PC-9 (cell line): ENCODE results near the gene CSGALNACT2. TPM values are rescaled to one million over a fixed set of nuclear protein-coding genes. Genes with fewer than 3 reads are reported as not detected.

Experiments
- BruUV-seq: library from RNA; stranded (reverse); fragments of 400-500 nt; replicated peaks from 2 replicates; lab custom pipeline; 2021; lab: Mats Ljungman, UMichigan
- CTCF ChIA-PET: fragments of 300-600 bp; sonication (Branson Sonifier 250); formaldehyde crosslinking; loops from one replicate; lab custom pipeline; 2022; ENCODE audit warnings: antibody characterized with exemption; lab: Charles Lee
- POLR2A ChIA-PET: fragments of 300-600 bp; sonication (Branson Sonifier 250); formaldehyde crosslinking; loops from one replicate; lab custom pipeline; 2022; ENCODE audit warnings: antibody characterized with exemption; ENCODE audit not compliant: unreplicated experiment; lab: Charles Lee
- DNase-seq, 2 experiments: peaks; one replicate each; pipeline versions ENCODE4 v3.0.0 to v3.0.0-alpha.2; 2015 to 2022; ENCODE audit warnings: mixed read lengths in 1 of 2
- H2AFZ ChIP-seq: fragments of 200-600 bp; sonication (generic); 2 replicates; pipeline ENCODE4 v1.8.1; 2017; ENCODE audit warnings: antibody characterized with exemption
- H3F3A ChIP-seq: fragments of 200-600 bp; sonication (generic); 2 replicates; pipeline ENCODE4 v1.8.1; 2017; ENCODE audit warnings: antibody characterized with exemption, mild to moderate bottlenecking, low read depth; ENCODE audit not compliant: insufficient read depth
- H3K27ac ChIP-seq: fragments of 200-600 bp; sonication (generic); 2 replicates; pipeline ENCODE4 v1.6.1; 2016; ENCODE audit warnings: mixed run types
- H3K27me3 ChIP-seq: fragments of 200-600 bp; sonication (generic); 2 replicates; pipeline ENCODE4 v1.6.1; 2016; ENCODE audit warnings: low read depth, mixed run types; ENCODE audit not compliant: insufficient read depth
- H3K36me3 ChIP-seq: fragments of 200-600 bp; sonication (generic); 2 replicates; pipeline ENCODE4 v1.6.1; 2016; ENCODE audit warnings: low read depth, mixed run types
- H3K4me1 ChIP-seq: fragments of 200-600 bp; sonication (generic); replicated peaks from 2 replicates; pipeline ENCODE4 v1.6.1; 2016; ENCODE audit warnings: mixed run types; ENCODE audit not compliant: insufficient read depth
- H3K4me2 ChIP-seq: fragments of 200-600 bp; sonication (generic); 2 replicates; pipeline ENCODE4 v1.6.1; 2017; ENCODE audit warnings: mixed run types
- H3K4me3 ChIP-seq: fragments of 200-600 bp; sonication (generic); 2 replicates; pipeline ENCODE4 v1.6.1; 2016; ENCODE audit warnings: mixed run types
- H3K79me2 ChIP-seq: fragments of 200-600 bp; sonication (generic); 2 replicates; pipeline ENCODE4 v1.6.1; 2017; ENCODE audit warnings: low read depth, mixed run types
- H3K9me2 ChIP-seq: fragments of 200-600 bp; sonication (generic); 2 replicates; pipeline ENCODE4 v1.8.1; 2017; ENCODE audit warnings: mild to moderate bottlenecking; ENCODE audit not compliant: insufficient read depth
- H3K9me3 ChIP-seq: fragments of 200-600 bp; sonication (generic); 2 replicates; pipeline ENCODE4 v1.8.1; 2016; ENCODE audit warnings: low read depth; ENCODE audit not compliant: insufficient read depth
- H4K20me1 ChIP-seq: fragments of 200-600 bp; sonication (generic); 2 replicates; pipeline ENCODE4 v1.8.1; 2017; ENCODE audit not compliant: insufficient read depth
- CTCF ChIP-seq: fragments of 200-600 bp; sonication (generic); conservative IDR thresholded peaks from 2 replicates; pipeline ENCODE4 v1.6.1; 2017; ENCODE audit warnings: mixed run types, antibody characterized with exemption, mild to moderate bottlenecking, moderate library complexity
- EZH2 ChIP-seq: fragments of 200-600 bp; sonication (generic); IDR thresholded peaks from 2 replicates; pipeline ENCODE4 v1.8.0; 2017; ENCODE audit warnings: antibody characterized with exemption, low read depth
- intact Hi-C: fragments of 100-400 bp; cut with micrococcal nuclease; formaldehyde crosslinking; loops from one replicate; pipeline ENCODE4 v1.10.0; 2022; ENCODE audit not compliant: unreplicated experiment
- total RNA-seq: library from RNA; stranded (reverse); gene quantifications from 2 replicates; pipeline ENCODE4 v1.2.3, GENCODE V29; 2021

Gene CSGALNACT2
- total RNA-seq, 1 experiment from 2014 or later, result 7.2 TPM

- Histone ChIP-seq H3K27ac (no peak overlapping the region), H3K9me3 (no peaks in the 10 kb centered on the region), H3K79me2 (no peaks in the 10 kb centered on the region), H3K36me3 (no peaks in the 10 kb centered on the region), H3K27me3 (peaks cover 7% of the 10 kb centered on the region; the same call in 1 of the 2 replicates), H3K4me1 (0 out of 2 replicates have a peak, but pooled peaks cover 4% of the 10 kb centered on the region), H4K20me1 (no peaks in the 10 kb centered on the region), H3K4me3 (peak overlapping the region; percentile 53; the same call in 1 of the 2 replicates), H3K9me2 (no peaks in the 10 kb centered on the region), H3K4me2 (peak overlapping the region; percentile 89), H2AFZ (peak overlapping the region; percentile 72), H3F3A (no peaks in the 10 kb centered on the region; the same call in 1 of the 2 replicates)
- TF ChIP-seq EZH2 (no peak), CTCF (peak; percentile 99)
- CTCF ChIA-PET, result no interaction called here
- POLR2A ChIA-PET, result no interaction called here
- intact Hi-C loops, result loop anchor here (1.0 to 10.0 kb wide), 2 partner anchors 99 to 239 kb away; no protein-coding TSS in a partner anchor
- no TSS peak for BruUV-seq
- DNase-seq, result peak in 1 of 2 experiments; percentile 79
Observed at GRCh38 chr10:43105102-43105955, 32.9 kb upstream of the CSGALNACT2 start.

GRCh38 chr10:43105956-43106229, 32.4 kb upstream of the CSGALNACT2 start:
- Histone ChIP-seq H3K9me3 (no peaks in the 10 kb centered on the region), H4K20me1 (no peaks in the 10 kb centered on the region), H3K4me1 (peaks cover 8% of the 10 kb centered on the region; the same call in 1 of the 2 replicates), H3K27ac (no peak overlapping the region), H3K79me2 (no peaks in the 10 kb centered on the region), H2AFZ (no peak overlapping the region), H3F3A (no peaks in the 10 kb centered on the region; the same call in 1 of the 2 replicates), H3K4me2 (peak overlapping the region; percentile 89), H3K9me2 (no peaks in the 10 kb centered on the region), H3K27me3 (peaks cover 7% of the 10 kb centered on the region; the same call in 1 of the 2 replicates), H3K4me3 (no peak overlapping the region), H3K36me3 (no peaks in the 10 kb centered on the region)
- no peak for DNase-seq
- BruUV-seq, result no TSS peak
- POLR2A ChIA-PET, result no interaction called here
- TF ChIP-seq CTCF (no peak), EZH2 (no peak)
- intact Hi-C loops, result loop anchor here (1.0 to 10.0 kb wide), 2 partner anchors 99 to 240 kb away; no protein-coding TSS in a partner anchor
- CTCF ChIA-PET, result no interaction called here

- BruUV-seq, result no TSS peak
- intact Hi-C loops, result loop anchor here (10.0 kb wide), 1 partner anchor 98 kb away; no protein-coding TSS in a partner anchor
- TF ChIP-seq EZH2 (no peak), CTCF (no peak)
Observed at GRCh38 chr10:43106256-43107091, 31.8 kb upstream of the CSGALNACT2 start.

More at GRCh38 chr10:43106256-43107091, 31.8 kb upstream of the CSGALNACT2 start:
- H3K9me2 ChIP-seq, result no peaks in the 10 kb centered on the region
- no peak overlapping the region for H3K4me2 ChIP-seq
- H3K9me3 ChIP-seq, result no peaks in the 10 kb centered on the region
- ChIA-PET POLR2A (no interaction called here), CTCF (no interaction called here)
- no peaks in the 10 kb centered on the region for H3K36me3 ChIP-seq
- no peak overlapping the region for H2AFZ ChIP-seq
- H3K27me3 ChIP-seq, result peaks cover 7% of the 10 kb centered on the region; the same call in 1 of the 2 replicates
- no peaks in the 10 kb centered on the region; the same call in 1 of the 2 replicates for H3F3A ChIP-seq
- DNase-seq, result no peak
- H3K4me1 ChIP-seq, result peaks cover 11% of the 10 kb centered on the region; the same call in 1 of the 2 replicates
- no peaks in the 10 kb centered on the region for H3K79me2 ChIP-seq
- H3K4me3 ChIP-seq, result no peak overlapping the region
- no peak overlapping the region for H3K27ac ChIP-seq
- H4K20me1 ChIP-seq, result no peaks in the 10 kb centered on the region
